ENCODE measurements around the gene PLCD3.

Gene PLCD3

GRCh38 chr17:45132320-45132571 lies at the start of gene PLCD3:
Gene PLCD3 (minus strand): TSS chr17:45132515. CDS start chr17:45132410, 105 bp downstream.
- no peak for DNase-seq (ENCODE audit: extremely low read depth in 1 of 2, low read depth in 1 of 2)

GRCh38 chr17:45177563-45177962 lies 45.2 kb upstream of the PLCD3 start:
- no peak for DNase-seq (ENCODE audit: extremely low read depth in 1 of 2, low read depth in 1 of 2)

DNA sequence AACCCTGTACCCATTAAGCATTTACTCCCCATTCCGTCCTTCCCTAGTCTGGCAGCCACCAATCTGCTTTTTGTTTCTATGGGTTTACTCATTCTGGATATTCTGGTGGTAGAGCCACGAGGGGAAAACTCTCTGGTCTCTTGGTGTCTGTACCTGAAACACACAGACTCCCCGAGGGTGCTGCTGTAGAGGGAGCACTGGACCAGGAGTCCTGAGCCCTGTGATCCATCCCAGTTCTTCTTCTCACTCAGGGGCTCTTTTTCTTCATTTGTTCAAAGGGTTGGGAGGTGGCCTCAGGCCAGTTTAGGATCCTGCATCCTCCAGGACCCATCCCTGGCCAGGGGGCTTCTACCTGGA lies 43.4 kb upstream of the PLCD3 start:
- no peak for DNase-seq (ENCODE audit: extremely low read depth in 1 of 2, low read depth in 1 of 2)

DNA sequence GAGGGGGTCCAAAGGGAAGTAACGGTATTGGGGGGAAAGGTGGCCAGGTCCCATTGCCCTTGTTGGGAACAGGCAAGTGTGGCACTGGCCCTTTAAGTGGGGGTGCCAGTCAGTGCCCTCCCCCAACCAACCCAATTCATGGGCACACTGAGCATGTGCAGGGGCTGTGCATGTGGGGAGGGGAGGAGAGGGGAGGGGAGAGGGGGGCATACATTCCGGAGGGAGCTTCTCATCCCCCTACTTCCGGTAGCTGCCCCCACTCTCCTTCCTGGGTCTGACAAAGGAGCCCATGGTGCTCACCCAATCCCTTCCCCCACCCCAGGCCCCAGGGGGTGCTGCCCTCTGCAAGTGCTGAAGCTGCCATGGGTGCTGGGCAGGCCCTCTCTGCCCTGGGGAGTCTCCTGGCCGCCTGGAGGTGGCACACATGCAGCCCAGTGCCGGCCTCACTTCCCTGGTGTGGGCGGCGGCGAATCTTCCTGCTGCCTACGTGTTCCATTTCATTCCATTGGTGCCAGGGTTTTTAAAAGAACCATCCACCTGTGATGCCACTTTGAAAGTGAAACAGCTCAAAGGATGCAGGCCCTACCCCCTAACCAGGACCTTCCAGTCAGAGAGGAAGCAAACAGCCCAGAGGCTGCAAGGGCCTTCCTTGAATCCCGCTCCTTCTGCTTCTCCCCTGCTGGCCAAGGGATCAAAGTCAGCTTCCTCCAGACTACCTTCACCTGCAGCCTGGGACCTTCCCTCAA lies 40.4 kb upstream of the PLCD3 start:
- DNase-seq (ENCODE audit: extremely low read depth in 1 of 2, low read depth in 1 of 2) = peak in 1 of 2 donors; percentile 24

DNA sequence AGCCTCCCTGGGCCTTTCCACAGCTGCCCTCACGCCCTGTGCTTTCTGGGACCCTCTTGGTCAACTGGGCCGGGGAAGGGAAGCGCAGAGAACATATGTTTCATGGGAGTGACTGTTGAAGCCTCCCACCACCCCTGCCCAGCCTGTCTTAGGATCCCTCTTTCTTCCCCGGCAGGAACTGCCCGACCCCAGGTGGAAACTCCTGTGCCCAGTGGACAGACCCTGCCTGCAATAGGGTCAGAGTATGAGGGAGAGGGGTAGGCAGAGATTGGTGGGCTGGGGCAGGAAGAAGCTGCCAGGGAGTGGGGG lies 39.9 kb upstream of the PLCD3 start:
- DNase-seq (ENCODE audit: extremely low read depth in 1 of 2, low read depth in 1 of 2) = no peak

- DNase-seq (ENCODE audit: extremely low read depth in 1 of 2, low read depth in 1 of 2) = no peak
Measured at GRCh38 chr17:45171338-45172231, 39.3 kb upstream of the PLCD3 start.

GRCh38 chr17:45170931-45171337 lies 38.6 kb upstream of the PLCD3 start:
- DNase-seq (ENCODE audit: extremely low read depth in 1 of 2, low read depth in 1 of 2) = no peak

GRCh38 chr17:45170280-45170930 lies 38.1 kb upstream of the PLCD3 start:
- DNase-seq (ENCODE audit: extremely low read depth in 1 of 2, low read depth in 1 of 2) = no peak

GRCh38 chr17:45168991-45169752 lies 36.9 kb upstream of the PLCD3 start:
- DNase-seq (ENCODE audit: extremely low read depth in 1 of 2, low read depth in 1 of 2) = no peak

DNA sequence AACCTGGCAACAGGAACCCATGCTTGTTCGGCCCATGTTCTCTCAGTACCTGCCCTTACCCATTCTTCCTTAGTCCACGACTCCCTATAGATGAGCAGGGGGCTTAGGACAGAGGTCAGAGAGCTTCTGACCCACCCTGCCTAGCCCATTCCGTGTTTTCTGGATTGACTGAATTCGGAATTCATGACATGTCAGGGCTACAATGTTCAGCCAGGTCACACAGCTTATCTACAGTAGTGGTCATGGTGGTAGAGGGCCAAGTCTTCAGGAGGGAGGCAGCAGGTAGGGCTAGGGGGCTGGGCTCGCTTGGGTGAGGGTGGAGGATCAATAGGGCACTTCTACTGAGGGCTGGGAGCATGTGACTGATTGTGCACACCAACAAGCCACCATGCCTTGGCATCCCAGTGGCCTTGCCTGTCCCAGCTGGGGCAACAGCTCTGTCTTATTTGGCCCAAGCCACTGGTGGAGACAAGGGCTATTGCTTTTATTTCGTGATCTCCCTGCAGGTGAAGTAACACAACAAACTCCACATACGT lies 32.5 kb upstream of the PLCD3 start:
- no peak for DNase-seq (ENCODE audit: extremely low read depth in 1 of 2, low read depth in 1 of 2)

DNA sequence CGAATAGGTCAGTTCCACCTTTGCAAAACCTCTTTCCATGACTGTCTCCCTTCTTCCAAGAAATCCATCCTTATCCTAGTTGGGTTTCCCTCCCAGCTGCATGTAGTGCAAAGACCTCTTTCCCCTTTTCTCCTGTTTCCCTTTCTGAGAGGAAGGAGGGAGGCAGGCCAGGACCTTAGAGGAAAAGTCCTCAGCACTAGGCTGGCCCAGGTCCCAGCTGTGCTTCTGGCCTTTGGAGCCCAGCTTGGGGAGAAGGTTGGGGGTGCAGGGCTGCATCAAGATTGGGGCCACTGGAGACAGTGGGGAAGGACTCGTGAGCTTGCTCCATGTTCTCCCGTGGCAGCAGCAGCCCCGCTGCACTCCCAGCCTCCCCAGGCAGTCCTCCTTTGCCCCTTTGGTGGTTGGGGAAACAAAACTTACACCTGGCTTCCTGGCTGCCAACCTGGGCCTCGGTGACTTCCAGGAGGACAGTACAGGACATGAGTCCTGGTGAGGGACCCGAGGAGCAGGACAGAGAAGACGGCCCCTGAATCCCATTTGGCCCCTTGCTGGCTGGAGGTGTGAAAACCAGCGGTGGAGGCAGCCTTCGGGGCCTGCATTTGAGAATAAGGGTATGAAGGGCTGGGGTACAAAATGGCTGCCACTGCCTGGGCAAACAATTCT lies 29.8 kb upstream of the PLCD3 start:
- no peak for DNase-seq (ENCODE audit: extremely low read depth in 1 of 2, low read depth in 1 of 2)

DNA sequence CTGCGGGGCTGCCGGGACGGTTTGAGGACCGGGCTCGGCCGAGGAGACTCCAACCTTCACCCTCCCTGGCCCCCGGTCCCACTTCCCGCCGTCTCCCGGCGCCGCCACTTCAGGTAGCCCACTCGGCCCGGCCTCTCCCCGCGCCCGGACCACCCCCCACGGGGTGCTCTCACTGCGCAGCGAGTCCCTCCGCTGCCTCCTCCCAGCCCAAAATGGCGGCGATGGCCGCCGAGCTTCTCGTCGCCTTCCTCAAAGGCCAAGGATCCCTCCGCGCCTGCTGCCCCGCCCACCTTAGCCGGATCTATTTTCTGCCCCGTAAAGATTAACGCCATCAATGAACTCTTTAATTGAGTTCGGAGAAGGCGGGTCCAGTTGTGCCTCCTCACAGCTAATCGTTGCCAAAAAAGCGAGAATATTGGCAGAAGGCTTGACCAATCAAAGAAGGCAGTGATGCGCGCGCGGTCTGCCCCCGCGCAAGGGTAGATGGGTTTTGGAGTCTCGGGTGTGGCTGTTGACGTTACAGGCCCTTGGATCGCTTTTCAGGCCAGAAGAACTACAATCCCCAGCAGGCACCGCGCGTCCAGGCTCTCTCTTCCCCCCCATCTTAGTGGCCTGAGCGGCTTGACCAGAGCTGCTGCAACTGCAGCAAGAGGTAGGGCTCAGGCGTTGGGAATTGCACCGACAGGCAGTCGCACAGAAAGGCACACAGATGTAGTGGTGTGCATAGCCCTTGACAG lies 29.1 kb upstream of the PLCD3 start, which contains the start of gene HEXIM2:
HEXIM2 (plus strand) TSS at position 588 of the 737 bp plus-strand sequence. CDS start 919 bp downstream, outside the sequence.
- DNase-seq (ENCODE audit: extremely low read depth in 1 of 2, low read depth in 1 of 2) = peak; percentile 89 to 97

DNA sequence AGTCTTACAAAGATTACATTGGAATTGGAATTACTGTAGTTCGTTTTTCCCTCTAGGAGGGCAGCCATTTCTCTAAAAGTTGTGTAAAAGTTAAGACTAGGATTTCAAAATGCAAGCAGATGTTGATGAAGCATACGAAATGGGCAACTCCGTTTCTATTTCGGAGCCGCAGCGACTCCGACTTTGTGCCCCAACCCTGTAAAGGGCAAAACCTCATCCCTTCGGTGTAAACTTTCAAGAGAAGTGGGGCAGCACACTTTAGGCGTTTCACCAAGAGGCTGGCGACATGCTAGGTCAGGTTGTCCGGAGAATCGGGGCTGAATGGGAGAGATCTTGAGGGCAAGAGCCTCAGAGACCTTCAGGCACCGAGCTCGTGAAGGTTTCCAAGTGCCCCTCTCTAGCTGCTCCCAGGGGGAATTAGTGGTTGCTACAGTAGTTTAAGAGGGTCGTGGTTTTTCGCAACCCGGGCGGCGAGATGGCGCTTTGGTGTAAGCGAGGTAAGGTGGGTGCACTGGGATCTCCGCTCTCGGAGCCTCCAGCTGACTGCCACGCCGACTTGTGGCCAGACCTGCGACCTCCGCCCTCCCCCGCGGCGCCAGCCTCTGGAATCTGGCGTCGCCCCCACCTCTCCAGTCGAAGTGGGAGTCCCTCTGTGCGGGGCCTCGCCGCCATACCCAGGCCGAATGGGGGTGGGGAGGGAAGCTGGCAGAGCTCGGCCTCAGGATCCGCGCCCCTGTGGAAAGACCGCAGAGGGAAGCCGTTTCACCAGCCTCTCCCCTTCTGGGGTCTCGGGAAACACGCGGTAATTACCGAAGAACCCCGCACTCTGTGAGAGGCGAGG lies 28.4 kb upstream of the PLCD3 start:
- DNase-seq (ENCODE audit: extremely low read depth in 1 of 2, low read depth in 1 of 2) = peak in 1 of 2 donors; percentile 41

GRCh38 chr17:45156242-45156641 lies 23.9 kb upstream of the PLCD3 start:
- no peak for DNase-seq (ENCODE audit: extremely low read depth in 1 of 2, low read depth in 1 of 2)

GRCh38 chr17:45155483-45155882 lies 23.2 kb upstream of the PLCD3 start:
- no peak for DNase-seq (ENCODE audit: extremely low read depth in 1 of 2, low read depth in 1 of 2)

DNA sequence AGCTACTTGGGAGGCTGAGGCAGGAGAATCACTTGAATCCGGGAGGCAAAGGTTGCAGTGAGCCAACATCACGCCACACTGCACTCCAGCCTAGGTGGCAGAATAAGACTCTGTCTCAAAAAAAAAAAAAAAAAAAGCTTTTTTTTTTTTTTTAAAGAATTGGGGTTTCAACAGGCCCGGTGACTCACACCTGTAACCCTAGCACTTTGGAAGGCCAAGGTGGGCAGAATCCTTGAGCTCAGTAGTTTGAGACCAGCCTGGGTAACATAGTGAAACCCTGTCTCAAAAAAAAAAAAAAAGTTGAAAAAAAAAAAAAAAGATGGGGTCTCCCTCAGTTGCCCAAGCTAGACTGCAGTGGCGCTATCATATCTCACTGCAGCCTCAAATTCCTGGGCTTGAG lies 22.7 kb upstream of the PLCD3 start:
- no peak for DNase-seq (ENCODE audit: extremely low read depth in 1 of 2, low read depth in 1 of 2)

GRCh38 chr17:45150911-45151809 lies 18.8 kb upstream of the PLCD3 start:
- DNase-seq (ENCODE audit: extremely low read depth in 1 of 2, low read depth in 1 of 2) = no peak
